H9 (cell line): ENCODE data around the gene RBMS3. TPM values are rescaled to one million over a fixed set of nuclear protein-coding genes. Genes with fewer than 3 reads are reported as not detected.

ENCODE experiments used
- DNase-seq: peaks from one replicate; pipeline ENCODE4 v3.0.0-alpha.2; 2017
- H2AFZ ChIP-seq: one replicate; pipeline ENCODE4 v1.6.1; 2013; ENCODE audit warnings: mild to moderate bottlenecking, low read length, control low read depth, moderate library complexity
- H2AK5ac ChIP-seq: 2 replicates; pipeline ENCODE4 v1.6.1; 2013; ENCODE audit warnings: low read length, control low read depth, mixed read lengths; ENCODE audit not compliant: insufficient read length
- H2BK120ac ChIP-seq: one replicate; pipeline ENCODE4 v1.6.1; 2013; ENCODE audit warnings: low read depth, mild to moderate bottlenecking, low read length, control low read depth, inconsistent platforms; ENCODE audit not compliant: poor library complexity, severe bottlenecking
- H2BK12ac ChIP-seq: 2 replicates; pipeline ENCODE4 v1.6.1; 2013; ENCODE audit warnings: low read length, control low read depth, mixed read lengths, low read depth; ENCODE audit not compliant: insufficient read length
- H2BK15ac ChIP-seq: 2 replicates; pipeline ENCODE4 v1.6.1; 2013; ENCODE audit warnings: low read depth, low read length, control low read depth
- H2BK20ac ChIP-seq: one replicate; pipeline ENCODE4 v1.6.1; 2013; ENCODE audit warnings: low read depth, mild to moderate bottlenecking, low read length, control low read depth, inconsistent platforms; ENCODE audit not compliant: poor library complexity, severe bottlenecking
- H2BK5ac ChIP-seq: 2 replicates; pipeline ENCODE4 v1.6.1; 2013; ENCODE audit warnings: low read length, control low read depth, mixed read lengths; ENCODE audit not compliant: insufficient read length
- H3K14ac ChIP-seq: 2 replicates; pipeline ENCODE4 v1.6.1; 2013; ENCODE audit warnings: low read length, control low read depth; ENCODE audit not compliant: insufficient read depth
- H3K18ac ChIP-seq: 2 replicates; pipeline ENCODE4 v1.6.1; 2013; ENCODE audit warnings: low read depth, mild to moderate bottlenecking, mixed read lengths, low read length, control low read depth; ENCODE audit not compliant: insufficient read length
- H3K23ac ChIP-seq: 2 replicates; pipeline ENCODE4 v1.6.1; 2013; ENCODE audit warnings: low read length, control low read depth, mixed read lengths, low read depth; ENCODE audit not compliant: insufficient read length
- H3K23me2 ChIP-seq: 2 replicates; pipeline ENCODE4 v1.6.1; 2013; ENCODE audit warnings: low read depth, mild to moderate bottlenecking, mixed read lengths, low read length, control low read depth; ENCODE audit not compliant: insufficient read length, poor library complexity, severe bottlenecking
- H3K27ac ChIP-seq: 2 replicates; pipeline ENCODE4 v1.5.1; 2013; ENCODE audit warnings: low read length, control low read depth, mixed read lengths, low read depth; ENCODE audit not compliant: insufficient read length
- H3K27me3 ChIP-seq: 2 replicates; pipeline ENCODE4 v1.6.1; 2013; ENCODE audit warnings: low read length, control low read depth, inconsistent platforms; ENCODE audit not compliant: insufficient read depth
- H3K4ac ChIP-seq: 2 replicates; pipeline ENCODE4 v1.6.1; 2013; ENCODE audit warnings: low read depth, mild to moderate bottlenecking, control low read depth, inconsistent platforms, low read length, moderate library complexity
- H3K4me1 ChIP-seq: 2 replicates; pipeline ENCODE4 v1.6.1; 2013; ENCODE audit warnings: low read length, control low read depth, inconsistent platforms; ENCODE audit not compliant: insufficient read depth
- H3K4me2 ChIP-seq: 2 replicates; pipeline ENCODE4 v1.6.1; 2013; ENCODE audit warnings: low read length, control low read depth, mixed read lengths; ENCODE audit not compliant: insufficient read length, insufficient read depth
- H3K56ac ChIP-seq: 2 replicates; pipeline ENCODE4 v1.6.1; 2013; ENCODE audit warnings: low read depth, mild to moderate bottlenecking, mixed read lengths, low read length, control low read depth; ENCODE audit not compliant: insufficient read length
- H3K79me1 ChIP-seq: 2 replicates; pipeline ENCODE4 v1.6.1; 2013; ENCODE audit warnings: low read depth, mild to moderate bottlenecking, moderate library complexity, low read length, control low read depth, inconsistent platforms; ENCODE audit not compliant: insufficient read depth, poor library complexity, severe bottlenecking
- H3K79me2 ChIP-seq: 2 replicates; pipeline ENCODE4 v1.6.1; 2013; ENCODE audit warnings: low read length, control low read depth, inconsistent platforms; ENCODE audit not compliant: insufficient read depth
- H3K9ac ChIP-seq: 2 replicates; pipeline ENCODE4 v1.6.1; 2013; ENCODE audit warnings: low read length, control low read depth, mixed read lengths; ENCODE audit not compliant: insufficient read length; ENCODE audit errors: extremely low read depth
- H3K9me3 ChIP-seq: one replicate; pipeline ENCODE4 v1.6.1; 2013; ENCODE audit warnings: low read depth, low read length, inconsistent platforms; ENCODE audit not compliant: control insufficient read depth
- H3T11ph ChIP-seq: one replicate; pipeline ENCODE4 v1.6.1; 2013; ENCODE audit warnings: mild to moderate bottlenecking, low read length, control low read depth, inconsistent platforms
- H4K20me1 ChIP-seq: one replicate; pipeline ENCODE4 v1.6.1; 2013; ENCODE audit not compliant: control insufficient read depth, insufficient read length, insufficient read depth
- H4K5ac ChIP-seq: 2 replicates; pipeline ENCODE4 v1.6.1; 2013; ENCODE audit warnings: low read depth, mild to moderate bottlenecking, mixed read lengths, low read length, control low read depth; ENCODE audit not compliant: insufficient read length
- H4K8ac ChIP-seq: replicated peaks from 2 replicates; pipeline ENCODE4 v1.6.1; 2013; ENCODE audit warnings: low read length, control low read depth, mixed read lengths, low read depth; ENCODE audit not compliant: insufficient read length
- H4K91ac ChIP-seq: 2 replicates; pipeline ENCODE4 v1.6.1; 2013; ENCODE audit warnings: low read depth, mild to moderate bottlenecking, moderate library complexity, mixed read lengths, low read length, control low read depth; ENCODE audit not compliant: insufficient read length
- H3K27ac Mint-ChIP-seq, 3 experiments: 2 replicates in 2 of 3; 3 replicates in 1 of 3; pipeline ENCODE4 v1.8.0; 2020 to 2021; ENCODE audit warnings: mixed read lengths in 3 of 3, mild to moderate bottlenecking in 1 of 3, moderate library complexity in 1 of 3
- H3K27me3 Mint-ChIP-seq: 2 replicates; pipeline ENCODE4 v1.8.0; 2021; ENCODE audit warnings: low read depth, mild to moderate bottlenecking, moderate library complexity, mixed read lengths
- H3K36me3 Mint-ChIP-seq, 3 experiments: 2 replicates in 2 of 3; 3 replicates in 1 of 3; pipeline ENCODE4 v1.8.0; 2020 to 2021; ENCODE audit warnings: low read depth in 3 of 3, mixed read lengths in 3 of 3; ENCODE audit not compliant: insufficient read depth in 1 of 3
- H3K4me1 Mint-ChIP-seq, 2 experiments: 2 replicates each; pipeline ENCODE4 v1.8.0; 2020; ENCODE audit warnings: mixed read lengths in 2 of 2
- H3K4me3 Mint-ChIP-seq, 2 experiments: 2 replicates in 1 of 2; 3 replicates in 1 of 2; pipeline ENCODE4 v1.8.0; 2020 to 2021; ENCODE audit warnings: mild to moderate bottlenecking in 2 of 2, mixed read lengths in 2 of 2, moderate library complexity in 1 of 2
- H3K9me3 Mint-ChIP-seq, 2 experiments: 2 replicates in 1 of 2; 3 replicates in 1 of 2; pipeline ENCODE4 v1.8.0; 2020; ENCODE audit warnings: mild to moderate bottlenecking in 2 of 2, mixed read lengths in 2 of 2, moderate library complexity in 1 of 2
- WGBS: extraction: QIAGEN DNeasy Blood & Tissue Kit; methylation state at CpG from one replicate; pipeline ENCODE4 v1.1.7; 2013; ENCODE audit warnings: missing lambda C conversion rate, low lambda C conversion rate, mixed read lengths; ENCODE audit not compliant: insufficient read length; ENCODE audit errors: extremely low coverage; 5-methylcytosine and 5-hydroxymethylcytosine counted together
- total RNA-seq: library from RNA; stranded (reverse); gene quantifications from 2 replicates; pipeline ENCODE4 v1.2.1, GENCODE V29; 2021
- TF ChIP-seq, protein P1 (sequence below): fragments of 200-600 bp; sonication (generic); conservative IDR thresholded peaks from 3 replicates; pipeline ENCODE4 v1.8.0; 2021; ENCODE audit warnings: antibody characterized with exemption, mild to moderate bottlenecking

The RBMS3 gene
- total RNA-seq, 1 experiment from 2014 or later, result 8.1 TPM

DNA sequence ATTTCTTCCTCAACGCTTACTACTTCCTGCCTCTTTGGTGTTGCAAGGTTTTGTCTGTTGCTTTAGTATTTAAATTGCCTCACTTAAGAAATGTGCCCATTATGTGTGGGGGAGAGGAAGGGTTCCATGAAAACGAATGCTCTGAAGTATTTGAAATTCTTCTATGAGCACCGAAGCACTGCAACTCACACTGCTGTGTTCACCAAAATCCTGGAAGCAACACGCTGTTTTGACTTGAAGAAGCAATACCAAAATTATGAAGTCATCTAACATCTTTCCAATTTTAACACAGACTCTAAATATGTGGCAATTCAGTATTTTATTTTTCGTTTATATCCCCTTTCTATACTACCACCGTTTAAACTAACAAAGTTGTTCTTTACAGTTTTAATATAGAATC, 101.5 kb downstream of the RBMS3 start:
- TF ChIP-seq, protein P1, sequence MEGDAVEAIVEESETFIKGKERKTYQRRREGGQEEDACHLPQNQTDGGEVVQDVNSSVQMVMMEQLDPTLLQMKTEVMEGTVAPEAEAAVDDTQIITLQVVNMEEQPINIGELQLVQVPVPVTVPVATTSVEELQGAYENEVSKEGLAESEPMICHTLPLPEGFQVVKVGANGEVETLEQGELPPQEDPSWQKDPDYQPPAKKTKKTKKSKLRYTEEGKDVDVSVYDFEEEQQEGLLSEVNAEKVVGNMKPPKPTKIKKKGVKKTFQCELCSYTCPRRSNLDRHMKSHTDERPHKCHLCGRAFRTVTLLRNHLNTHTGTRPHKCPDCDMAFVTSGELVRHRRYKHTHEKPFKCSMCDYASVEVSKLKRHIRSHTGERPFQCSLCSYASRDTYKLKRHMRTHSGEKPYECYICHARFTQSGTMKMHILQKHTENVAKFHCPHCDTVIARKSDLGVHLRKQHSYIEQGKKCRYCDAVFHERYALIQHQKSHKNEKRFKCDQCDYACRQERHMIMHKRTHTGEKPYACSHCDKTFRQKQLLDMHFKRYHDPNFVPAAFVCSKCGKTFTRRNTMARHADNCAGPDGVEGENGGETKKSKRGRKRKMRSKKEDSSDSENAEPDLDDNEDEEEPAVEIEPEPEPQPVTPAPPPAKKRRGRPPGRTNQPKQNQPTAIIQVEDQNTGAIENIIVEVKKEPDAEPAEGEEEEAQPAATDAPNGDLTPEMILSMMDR, result no peak
- WGBS, result 100% methylated on average over 2 of the region's 6 CpGs
- H3K4me3 Mint-ChIP-seq, result no peak overlapping the region

More for the DNA sequence above, 101.5 kb downstream of the RBMS3 start:
- no peak overlapping the region for H3K9ac ChIP-seq
- H3K4me2 ChIP-seq, result no peak overlapping the region
- H3K79me2 ChIP-seq, result no peaks in the 10 kb centered on the region
- H3T11ph ChIP-seq, result no peak overlapping the region
- no peaks in the 10 kb centered on the region for H3K9me3 ChIP-seq
- Mint-ChIP-seq H3K36me3 (peaks cover 0 to 7% (median 0%) of the 10 kb centered on the region in 3 experiments; a peak in 2 of 7 replicates), H3K4me1 (peaks cover 2 to 17% of the 10 kb centered on the region in 2 experiments; a peak in 3 of 4 replicates), H3K27ac (no peak overlapping the region), H3K27me3 (no peaks in the 10 kb centered on the region), H3K9me3 (peaks cover 0 to 4% of the 10 kb centered on the region in 2 experiments; a peak in 1 of 5 replicates)
- no peak overlapping the region for H4K91ac ChIP-seq
- H2BK15ac ChIP-seq, result no peak overlapping the region
- no peak overlapping the region for H2AK5ac ChIP-seq
- H3K23me2 ChIP-seq, result no peaks in the 10 kb centered on the region
- no peak overlapping the region for H2AFZ ChIP-seq
- no peaks in the 10 kb centered on the region for H3K79me1 ChIP-seq
- no peak overlapping the region for H3K27ac ChIP-seq
- no peak overlapping the region for H3K14ac ChIP-seq
- H3K4ac ChIP-seq, result no peak overlapping the region
- H2BK12ac ChIP-seq, result no peak overlapping the region
- H4K20me1 ChIP-seq, result no peaks in the 10 kb centered on the region
- DNase-seq, result no peak
- H4K8ac ChIP-seq, result no peak overlapping the region
- no peak overlapping the region for H4K5ac ChIP-seq
- H3K23ac ChIP-seq, result no peak overlapping the region
- H3K4me1 ChIP-seq, result no peaks in the 10 kb centered on the region; the same call in 1 of the 2 replicates
- H2BK20ac ChIP-seq, result no peak overlapping the region
- H3K18ac ChIP-seq, result no peak overlapping the region
- no peaks in the 10 kb centered on the region for H3K27me3 ChIP-seq
- H3K56ac ChIP-seq, result no peak overlapping the region
- H2BK5ac ChIP-seq, result no peak overlapping the region
- no peak overlapping the region for H2BK120ac ChIP-seq
